Measurements from ENCODE around the gene PHACTR1. TPM values are rescaled to one million over a fixed set of nuclear protein-coding genes. Genes with fewer than 3 reads are reported as not detected.

The PHACTR1 gene
- total and polyA plus RNA-seq, 3 experiments from 2014 or later, result 0.04 to 0.38 (median 0.04) TPM

DNA sequence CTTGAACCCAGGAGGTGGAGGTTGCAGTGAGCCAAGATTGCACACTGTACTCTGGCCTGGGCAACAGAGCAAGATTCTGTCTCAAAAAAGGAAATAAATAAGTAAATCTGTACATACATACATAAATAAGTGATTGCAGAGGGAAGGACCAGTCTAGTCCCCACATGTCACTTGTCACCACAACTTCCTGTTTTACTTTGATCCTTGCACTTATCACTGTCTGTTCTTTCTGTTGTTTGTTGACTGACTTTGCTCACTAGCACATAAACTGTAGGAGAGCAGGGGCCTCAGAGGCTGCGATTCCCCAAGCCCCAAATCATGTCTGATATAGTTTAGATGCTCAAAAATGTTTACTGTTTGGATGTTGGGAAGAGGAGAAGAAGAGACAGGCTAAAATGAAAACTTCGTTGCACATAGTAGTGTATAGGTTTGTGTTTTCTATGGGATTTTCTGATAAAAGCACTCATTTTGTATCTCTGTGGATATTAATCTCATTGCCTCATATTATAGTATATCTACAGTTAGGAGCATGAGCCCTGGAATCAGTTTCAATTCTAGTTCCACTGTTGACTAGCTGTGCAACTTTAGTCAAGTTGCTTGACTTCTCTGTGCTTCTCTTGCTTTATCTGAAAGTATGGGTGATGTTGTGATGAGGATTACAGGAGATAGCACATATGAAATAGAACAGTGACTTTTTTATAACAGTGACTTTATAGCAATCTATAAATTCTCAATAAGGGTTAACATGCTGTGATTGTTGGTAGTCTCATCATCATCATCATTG, 446.8 kb downstream of the PHACTR1 start:
- POLR2A ChIA-PET, result no interaction called here
- Mint-ChIP-seq H3K36me3 (no peaks in the 10 kb centered on the region), H3K9me3 (no peaks in the 10 kb centered on the region), H3K4me3 (no peak overlapping the region), H3K4me1 (peaks cover 2 to 5% (median 4%) of the 10 kb centered on the region in 3 donors), H3K27me3 (peaks cover 6 to 36% of the 10 kb centered on the region in 2 donors), H3K27ac (no peak overlapping the region)
- DNase-seq, result no peak
- CTCF ChIA-PET, result no interaction called here
- Histone ChIP-seq H3K4me3 (ENCODE audit: low read length) (no peak overlapping the region), H3K9me3 (ENCODE audit: low read length) (no peaks in the 10 kb centered on the region), H3K27ac (ENCODE audit: low read depth, low read length) (no peak overlapping the region), H3K27me3 (ENCODE audit: insufficient read depth, low read length, poor library complexity, severe bottlenecking) (peaks cover 3% of the 10 kb centered on the region), H3K4me1 (ENCODE audit: insufficient read depth, low read length) (no peaks in the 10 kb centered on the region), H3K36me3 (ENCODE audit: insufficient read depth, low read length) (no peaks in the 10 kb centered on the region)

DNA sequence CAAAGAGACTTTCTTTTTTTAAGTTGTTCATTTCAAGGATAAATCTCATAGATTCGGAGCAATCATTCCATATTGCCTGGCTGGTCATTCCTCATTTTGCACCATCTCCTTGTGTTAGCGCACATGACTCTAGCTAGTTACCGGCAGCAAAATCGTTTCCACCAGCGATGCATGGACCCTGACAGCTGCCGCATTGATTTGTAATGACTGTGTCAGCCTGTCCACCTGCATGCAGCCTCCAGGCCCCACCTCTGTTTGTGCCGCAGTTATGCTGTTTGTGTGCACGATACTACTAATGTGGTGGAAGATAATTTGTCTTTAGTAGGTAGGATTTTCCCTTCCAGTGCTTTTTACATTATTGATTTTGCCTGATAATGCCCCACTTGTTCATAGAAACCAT, 447.7 kb downstream of the PHACTR1 start:
- Mint-ChIP-seq H3K36me3 (no peaks in the 10 kb centered on the region), H3K9me3 (no peaks in the 10 kb centered on the region), H3K27ac (no peak overlapping the region), H3K4me3 (no peak overlapping the region), H3K4me1 (peaks cover 2 to 5% (median 4%) of the 10 kb centered on the region in 3 donors), H3K27me3 (peaks cover 7 to 37% of the 10 kb centered on the region in 2 donors)
- H3K4me1 ChIP-seq (ENCODE audit: insufficient read depth, low read length), result no peaks in the 10 kb centered on the region
- H3K4me3 ChIP-seq (ENCODE audit: low read length), result no peak overlapping the region
- CTCF ChIA-PET, result no interaction called here
- H3K27ac ChIP-seq (ENCODE audit: low read depth, low read length), result no peak overlapping the region
- no peak for DNase-seq
- POLR2A ChIA-PET, result no interaction called here
- no peaks in the 10 kb centered on the region for H3K36me3 ChIP-seq (ENCODE audit: insufficient read depth, low read length)
- H3K9me3 ChIP-seq (ENCODE audit: low read length), result no peaks in the 10 kb centered on the region
- H3K27me3 ChIP-seq (ENCODE audit: insufficient read depth, low read length, poor library complexity, severe bottlenecking), result peaks cover 3% of the 10 kb centered on the region

GRCh38 chr6:13165502-13166172, 449.1 kb downstream of the PHACTR1 start:
- Histone ChIP-seq H3K9me3 (ENCODE audit: low read length) (no peaks in the 10 kb centered on the region), H3K36me3 (ENCODE audit: insufficient read depth, low read length) (no peaks in the 10 kb centered on the region), H3K4me3 (ENCODE audit: low read length) (no peak overlapping the region), H3K27ac (ENCODE audit: low read depth, low read length) (no peak overlapping the region), H3K27me3 (ENCODE audit: insufficient read depth, low read length, poor library complexity, severe bottlenecking) (peaks cover 3% of the 10 kb centered on the region), H3K4me1 (ENCODE audit: insufficient read depth, low read length) (no peaks in the 10 kb centered on the region)
- H3K4me1 Mint-ChIP-seq, result peaks cover 2 to 5% (median 4%) of the 10 kb centered on the region in 3 donors
- ChIA-PET POLR2A (no interaction called here), CTCF (no interaction called here)
- H3K27ac Mint-ChIP-seq, result no peak overlapping the region
- H3K36me3 Mint-ChIP-seq, result no peaks in the 10 kb centered on the region
- DNase-seq, result no peak
- H3K9me3 Mint-ChIP-seq, result no peaks in the 10 kb centered on the region
- peaks cover 8 to 39% of the 10 kb centered on the region in 2 donors for H3K27me3 Mint-ChIP-seq
- H3K4me3 Mint-ChIP-seq, result no peak overlapping the region

DNA sequence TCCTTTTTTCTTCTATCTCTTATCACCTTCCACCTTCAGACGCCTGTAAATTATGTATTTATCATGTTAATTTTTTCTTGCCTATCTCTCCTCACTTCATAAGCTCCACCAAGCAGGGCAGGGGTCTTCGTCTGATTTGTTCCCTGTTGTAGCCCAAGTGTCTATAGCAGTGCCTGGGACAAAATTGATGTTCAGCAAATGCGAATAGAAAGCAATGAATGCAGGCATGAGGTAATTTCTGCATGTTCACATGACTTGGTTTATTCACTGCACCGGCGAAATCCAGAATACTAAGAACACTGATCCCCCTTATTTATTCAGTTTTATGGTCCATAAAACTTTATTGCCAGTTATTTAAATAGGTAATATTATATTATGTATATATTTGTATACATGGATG, 449.7 kb downstream of the PHACTR1 start:
- H3K27me3 Mint-ChIP-seq, result peaks cover 11 to 38% of the 10 kb centered on the region in 2 donors
- no peaks in the 10 kb centered on the region for H3K36me3 Mint-ChIP-seq
- CTCF ChIA-PET, result no interaction called here
- H3K36me3 ChIP-seq (ENCODE audit: insufficient read depth, low read length), result no peaks in the 10 kb centered on the region
- H3K4me1 Mint-ChIP-seq, result peaks cover 2 to 5% (median 4%) of the 10 kb centered on the region in 3 donors
- H3K4me3 ChIP-seq (ENCODE audit: low read length), result no peak overlapping the region
- POLR2A ChIA-PET, result no interaction called here
- H3K27ac ChIP-seq (ENCODE audit: low read depth, low read length), result no peak overlapping the region
- peaks cover 3% of the 10 kb centered on the region for H3K27me3 ChIP-seq (ENCODE audit: insufficient read depth, low read length, poor library complexity, severe bottlenecking)
- no peak for DNase-seq
- no peak overlapping the region for H3K27ac Mint-ChIP-seq
- no peaks in the 10 kb centered on the region for H3K4me1 ChIP-seq (ENCODE audit: insufficient read depth, low read length)
- no peak overlapping the region for H3K4me3 Mint-ChIP-seq
- H3K9me3 ChIP-seq (ENCODE audit: low read length), result no peaks in the 10 kb centered on the region
- H3K9me3 Mint-ChIP-seq, result no peaks in the 10 kb centered on the region

DNA sequence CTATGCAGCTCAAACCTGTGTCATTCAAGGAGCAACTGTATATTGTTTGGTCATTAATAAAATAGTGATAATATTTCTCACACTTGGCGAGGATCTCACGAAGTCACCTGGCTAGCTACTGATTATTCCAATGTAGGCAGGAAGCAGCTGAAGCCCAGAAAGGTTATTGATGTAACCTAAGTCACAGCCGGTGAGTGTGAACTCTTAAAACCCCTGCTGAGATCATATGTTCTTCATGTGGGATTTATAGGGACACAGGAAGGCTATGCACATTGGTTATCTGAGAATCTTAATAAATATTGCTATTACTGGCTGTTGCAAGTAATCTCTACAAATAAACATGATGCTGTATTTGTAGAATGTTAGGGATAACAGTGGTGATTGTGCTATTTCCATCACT, 450.3 kb downstream of the PHACTR1 start:
- H3K27me3 Mint-ChIP-seq, result peaks cover 11 to 33% of the 10 kb centered on the region in 2 donors
- no peaks in the 10 kb centered on the region for H3K36me3 ChIP-seq (ENCODE audit: insufficient read depth, low read length)
- H3K4me1 Mint-ChIP-seq, result peaks cover 2 to 5% (median 4%) of the 10 kb centered on the region in 3 donors
- H3K27ac Mint-ChIP-seq, result no peak overlapping the region
- H3K4me3 Mint-ChIP-seq, result no peak overlapping the region
- DNase-seq, result no peak
- H3K27me3 ChIP-seq (ENCODE audit: insufficient read depth, low read length, poor library complexity, severe bottlenecking), result peaks cover 3% of the 10 kb centered on the region
- H3K9me3 ChIP-seq (ENCODE audit: low read length), result no peaks in the 10 kb centered on the region
- no peak overlapping the region for H3K4me3 ChIP-seq (ENCODE audit: low read length)
- ChIA-PET POLR2A (no interaction called here), CTCF (no interaction called here)
- no peaks in the 10 kb centered on the region for H3K36me3 Mint-ChIP-seq
- no peaks in the 10 kb centered on the region for H3K4me1 ChIP-seq (ENCODE audit: insufficient read depth, low read length)
- H3K9me3 Mint-ChIP-seq, result no peaks in the 10 kb centered on the region
- no peak overlapping the region for H3K27ac ChIP-seq (ENCODE audit: low read depth, low read length)

DNA sequence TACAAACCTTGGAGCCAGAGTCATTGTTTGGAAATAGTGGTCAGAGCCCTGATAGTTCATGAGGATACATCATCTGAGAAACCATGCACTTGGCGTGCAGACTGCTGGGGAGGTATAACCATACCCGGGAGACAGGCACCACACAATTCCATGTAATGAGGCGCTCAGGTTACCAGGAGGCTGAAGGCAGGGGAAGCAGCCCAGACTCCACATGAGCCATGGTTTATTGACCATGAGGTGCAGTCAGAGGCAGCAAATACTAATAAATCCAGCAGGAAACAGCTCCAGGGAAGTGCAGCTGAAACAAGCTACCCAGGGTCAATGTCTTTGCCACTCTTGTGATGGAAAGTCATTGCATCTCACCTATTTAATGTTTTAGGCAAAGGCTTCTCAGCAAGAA, 455.7 kb downstream of the PHACTR1 start:
- H3K27me3 Mint-ChIP-seq, result peaks cover 11 to 26% of the 10 kb centered on the region in 2 donors
- Histone ChIP-seq H3K27ac (ENCODE audit: low read depth, low read length) (no peak overlapping the region), H3K27me3 (ENCODE audit: insufficient read depth, low read length, poor library complexity, severe bottlenecking) (peaks cover 3% of the 10 kb centered on the region), H3K4me3 (ENCODE audit: low read length) (no peak overlapping the region), H3K9me3 (ENCODE audit: low read length) (no peaks in the 10 kb centered on the region), H3K36me3 (ENCODE audit: insufficient read depth, low read length) (no peaks in the 10 kb centered on the region), H3K4me1 (ENCODE audit: insufficient read depth, low read length) (no peaks in the 10 kb centered on the region)
- H3K27ac Mint-ChIP-seq, result no peak overlapping the region
- no peak for DNase-seq
- peaks cover 0 to 2% (median 0%) of the 10 kb centered on the region in 5 donors for H3K9me3 Mint-ChIP-seq
- H3K36me3 Mint-ChIP-seq, result no peaks in the 10 kb centered on the region
- ChIA-PET POLR2A (no interaction called here), CTCF (no interaction called here)
- H3K4me1 Mint-ChIP-seq, result no peaks in the 10 kb centered on the region
- H3K4me3 Mint-ChIP-seq, result no peak overlapping the region

- POLR2A ChIA-PET, result no interaction called here
- H3K4me1 Mint-ChIP-seq, result peaks cover 0 to 2% (median 0%) of the 10 kb centered on the region in 3 donors
These were observed 458.5 kb downstream of the PHACTR1 start for GRCh38 chr6:13175087-13175486.

GRCh38 chr6:13175759-13176158, 459.2 kb downstream of the PHACTR1 start:
- no peaks in the 10 kb centered on the region for H3K27me3 ChIP-seq (ENCODE audit: insufficient read depth, low read length, poor library complexity, severe bottlenecking)
- DNase-seq, result no peak
- H3K4me3 Mint-ChIP-seq, result peak overlapping the region in 1 of 7 donors; percentile 64
- H3K27ac ChIP-seq (ENCODE audit: low read depth, low read length), result no peak overlapping the region
- CTCF ChIA-PET, result no interaction called here
- H3K4me1 ChIP-seq (ENCODE audit: insufficient read depth, low read length), result no peaks in the 10 kb centered on the region
- H3K9me3 Mint-ChIP-seq, result peaks cover 0 to 2% (median 0%) of the 10 kb centered on the region in 5 donors
- H3K9me3 ChIP-seq (ENCODE audit: low read length), result no peaks in the 10 kb centered on the region
- no peaks in the 10 kb centered on the region for H3K36me3 Mint-ChIP-seq
- POLR2A ChIA-PET, result no interaction called here
- peaks cover 0 to 2% (median 0%) of the 10 kb centered on the region in 3 donors for H3K4me1 Mint-ChIP-seq
- peaks cover 6 to 27% of the 10 kb centered on the region in 2 donors for H3K27me3 Mint-ChIP-seq
- H3K36me3 ChIP-seq (ENCODE audit: insufficient read depth, low read length), result no peaks in the 10 kb centered on the region
- no peak overlapping the region for H3K27ac Mint-ChIP-seq
- H3K4me3 ChIP-seq (ENCODE audit: low read length), result no peak overlapping the region

More at GRCh38 chr6:13175087-13175486, 458.5 kb downstream of the PHACTR1 start:
- Histone ChIP-seq H3K27me3 (ENCODE audit: insufficient read depth, low read length, poor library complexity, severe bottlenecking) (no peaks in the 10 kb centered on the region), H3K27ac (ENCODE audit: low read depth, low read length) (no peak overlapping the region), H3K9me3 (ENCODE audit: low read length) (no peaks in the 10 kb centered on the region), H3K36me3 (ENCODE audit: insufficient read depth, low read length) (no peaks in the 10 kb centered on the region), H3K4me1 (ENCODE audit: insufficient read depth, low read length) (no peaks in the 10 kb centered on the region), H3K4me3 (ENCODE audit: low read length) (no peak overlapping the region)
- CTCF ChIA-PET, result no interaction called here
- no peak for DNase-seq
- Mint-ChIP-seq H3K36me3 (no peaks in the 10 kb centered on the region), H3K4me3 (no peak overlapping the region), H3K9me3 (peaks cover 0 to 2% (median 0%) of the 10 kb centered on the region in 5 donors), H3K27me3 (peaks cover 9 to 24% of the 10 kb centered on the region in 2 donors), H3K27ac (no peak overlapping the region)

All from CD8-positive, alpha-beta memory T cell (primary cell).